Measurements from ENCODE around the gene RIPOR2. TPM values are rescaled to one million over a fixed set of nuclear protein-coding genes. Genes with fewer than 3 reads are reported as not detected.

The RIPOR2 gene
- total RNA-seq, 1 experiment from 2014 or later: 5.0 TPM

DNA sequence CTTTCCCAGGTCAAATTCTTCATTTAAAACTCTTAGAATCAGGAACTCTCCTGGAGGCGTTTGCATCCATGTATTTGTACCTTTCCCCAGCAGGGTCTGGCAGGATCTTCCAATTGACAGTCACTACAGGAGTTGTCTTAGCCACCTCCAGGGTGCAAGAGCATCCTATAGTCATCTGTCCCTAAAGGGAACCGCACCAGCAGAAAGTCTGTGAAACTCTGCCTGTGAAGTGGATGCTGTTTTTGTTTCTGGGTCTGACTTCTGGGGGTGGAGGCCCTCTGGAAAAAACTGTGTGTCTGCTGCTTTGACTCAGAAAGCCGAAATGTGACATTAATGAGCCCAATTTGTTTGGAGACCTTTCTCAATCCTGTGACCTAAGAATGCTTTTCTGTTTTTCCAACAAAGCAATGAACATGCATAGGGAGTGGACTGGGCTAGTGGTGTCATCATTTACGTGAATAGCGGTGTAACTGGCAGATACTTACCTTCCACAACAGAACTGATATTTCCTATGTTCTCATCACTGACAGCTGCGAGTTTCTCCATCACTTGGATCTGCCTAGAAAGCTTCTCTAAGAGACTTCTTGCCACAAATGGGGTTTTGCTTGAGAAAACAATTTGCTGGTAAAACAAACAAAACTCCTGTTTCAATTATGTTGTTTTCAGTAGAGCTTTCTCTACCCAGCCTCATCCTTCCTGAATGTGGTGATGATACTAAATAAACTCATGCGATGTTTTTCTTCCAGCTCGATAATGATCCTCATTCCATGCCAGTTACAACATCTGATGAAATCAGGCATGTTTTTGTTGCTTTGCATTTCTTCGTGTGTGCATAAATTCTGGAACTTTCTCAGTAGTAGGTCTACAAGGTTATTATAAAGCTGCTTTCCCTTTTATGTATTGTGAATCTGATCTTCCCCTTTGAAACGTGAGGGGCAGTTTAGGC lies 103.7 kb downstream of the RIPOR2 start:
- peak overlapping the region in 1 of 3 experiments; percentile 27; a peak in 1 of 7 replicates for H3K27ac Mint-ChIP-seq
- Histone ChIP-seq H2BK15ac (ENCODE audit: low read depth, low read length) (no peak overlapping the region), H3K79me1 (ENCODE audit: insufficient read depth, low read depth, low read length, poor library complexity, severe bottlenecking) (no peaks in the 10 kb centered on the region), H4K91ac (ENCODE audit: insufficient read length, low read depth, low read length) (no peak overlapping the region), H2BK5ac (ENCODE audit: insufficient read length, low read length) (no peak overlapping the region), H3K23me2 (ENCODE audit: insufficient read length, low read depth, low read length, poor library complexity, severe bottlenecking) (no peaks in the 10 kb centered on the region), H3K56ac (ENCODE audit: insufficient read length, low read depth, low read length) (no peak overlapping the region), H3K4me2 (ENCODE audit: insufficient read depth, insufficient read length, low read length) (no peak overlapping the region), H3T11ph (ENCODE audit: low read length) (no peak overlapping the region), H3K27me3 (ENCODE audit: insufficient read depth, low read length) (no peaks in the 10 kb centered on the region), H3K79me2 (ENCODE audit: insufficient read depth, low read length) (no peaks in the 10 kb centered on the region), H3K9me3 (ENCODE audit: control insufficient read depth, low read depth, low read length) (no peaks in the 10 kb centered on the region), H4K20me1 (ENCODE audit: control insufficient read depth, insufficient read depth, insufficient read length) (no peaks in the 10 kb centered on the region), H2BK12ac (ENCODE audit: insufficient read length, low read depth, low read length) (no peak overlapping the region), H4K5ac (ENCODE audit: insufficient read length, low read depth, low read length) (no peak overlapping the region), H2BK20ac (ENCODE audit: low read depth, low read length, poor library complexity, severe bottlenecking) (no peak overlapping the region), H3K4me1 (ENCODE audit: insufficient read depth, low read length) (no peaks in the 10 kb centered on the region), H2AK5ac (ENCODE audit: insufficient read length, low read length) (no peak overlapping the region), H4K8ac (replicated peaks; ENCODE audit: insufficient read length, low read depth, low read length) (no peak overlapping the region), H3K27ac (ENCODE audit: insufficient read length, low read depth, low read length) (no peak overlapping the region), H2AFZ (ENCODE audit: low read length) (no peak overlapping the region), H3K23ac (ENCODE audit: insufficient read length, low read depth, low read length) (no peak overlapping the region), H3K14ac (ENCODE audit: insufficient read depth, low read length) (no peak overlapping the region), H3K9ac (ENCODE audit: extremely low read depth, insufficient read length, low read length) (no peak overlapping the region), H3K4ac (ENCODE audit: low read depth, low read length) (no peak overlapping the region), H3K18ac (ENCODE audit: insufficient read length, low read depth, low read length) (no peak overlapping the region), H2BK120ac (ENCODE audit: low read depth, low read length, poor library complexity, severe bottlenecking) (no peak overlapping the region)
- no peak for TF ChIP-seq CTCF (conservative IDR thresholded peaks at IDR 0.05)
- H3K4me1 Mint-ChIP-seq: peaks cover 22 to 30% of the 10 kb centered on the region in 2 experiments
- DNase-seq: no peak
- no peak overlapping the region for H3K4me3 Mint-ChIP-seq
- no peaks in the 10 kb centered on the region for H3K27me3 Mint-ChIP-seq (ENCODE audit: low read depth)
- H3K9me3 Mint-ChIP-seq: no peaks in the 10 kb centered on the region
- no CpG with 5 or more reads among the region's 10 CpGs for WGBS (ENCODE audit: extremely low coverage, insufficient read length, low lambda C conversion rate)
- peaks cover 0 to 2% (median 0%) of the 10 kb centered on the region in 3 experiments; a peak in 1 of 7 replicates for H3K36me3 Mint-ChIP-seq (ENCODE audit: insufficient read depth in 1 of 3, low read depth in 3 of 3)

All from H9 (cell line).